SU-DHL-6 (cell line): ENCODE results near the gene TPST2.

Experiments
- H2AFZ ChIP-seq: fragments of 200-600 bp; sonication (generic); 2 replicates; pipeline ENCODE4 v1.6.1; 2014; ENCODE audit warnings: low read depth, mild to moderate bottlenecking, moderate library complexity, mixed read lengths, antibody characterized with exemption, low read length; ENCODE audit not compliant: severe bottlenecking
- H3F3A ChIP-seq: fragments of 200-600 bp; shearing (Covaris generic); 2 replicates; pipeline ENCODE4 v1.6.0; 2016; ENCODE audit warnings: antibody characterized with exemption, mild to moderate bottlenecking; ENCODE audit not compliant: insufficient read depth
- H3K27ac ChIP-seq: fragments of 200-600 bp; sonication (generic); 2 replicates; pipeline ENCODE4 v1.5.1; 2016; ENCODE audit warnings: low read depth, mild to moderate bottlenecking, low read length, moderate library complexity, mixed read lengths
- H3K27me3 ChIP-seq: fragments of 200-600 bp; sonication (generic), shearing (Covaris generic); 2 replicates; pipeline ENCODE4 v1.6.0; 2014; ENCODE audit warnings: mild to moderate bottlenecking, low read length
- H3K36me3 ChIP-seq: fragments of 200-600 bp; sonication (generic); 2 replicates; pipeline ENCODE4 v1.6.1; 2014; ENCODE audit warnings: mild to moderate bottlenecking, low read length, mixed read lengths
- H3K4me2 ChIP-seq: fragments of 300-600, 200-600 bp; shearing (Covaris generic), sonication (generic); 2 replicates; pipeline ENCODE4 v1.6.0; 2014; ENCODE audit warnings: low read length, low read depth, mild to moderate bottlenecking; ENCODE audit not compliant: poor library complexity, severe bottlenecking
- H3K4me3 ChIP-seq: fragments of 200-600 bp; sonication (generic); 2 replicates; pipeline ENCODE4 v1.5.1; 2014; ENCODE audit warnings: antibody characterized with exemption, low read length, mild to moderate bottlenecking, mixed read lengths; ENCODE audit not compliant: insufficient read depth, poor library complexity, severe bottlenecking
- H3K79me2 ChIP-seq: fragments of 200-600 bp; sonication (generic); 2 replicates; pipeline ENCODE4 v1.6.1; 2014; ENCODE audit warnings: mild to moderate bottlenecking, low read length, moderate library complexity; ENCODE audit not compliant: insufficient read depth
- H3K9ac ChIP-seq: fragments of 200-600 bp; sonication (generic); 2 replicates; pipeline ENCODE4 v1.7.0; 2014; ENCODE audit warnings: mild to moderate bottlenecking, low read length
- H3K9me2 ChIP-seq: fragments of 200-600 bp; sonication (generic); replicated peaks from 2 replicates; pipeline ENCODE4 v1.6.1; 2014; ENCODE audit warnings: low read length; ENCODE audit not compliant: insufficient read depth
- H3K9me3 ChIP-seq: fragments of 200-600 bp; sonication (generic); 2 replicates; pipeline ENCODE4 v1.6.1; 2014; ENCODE audit warnings: low read length, mixed read lengths; ENCODE audit not compliant: insufficient read depth
- H4K20me1 ChIP-seq: fragments of 200-600 bp; sonication (generic); 2 replicates; pipeline ENCODE4 v1.6.1; 2014; ENCODE audit warnings: low read depth, mild to moderate bottlenecking, antibody characterized with exemption, low read length, moderate library complexity, mixed read lengths
- EZH2phosphoT487 ChIP-seq: fragments of 200-600 bp; sonication (generic), shearing (Covaris generic); conservative IDR thresholded peaks from 2 replicates; pipeline ENCODE4 v1.6.1; 2018; ENCODE audit warnings: mild to moderate bottlenecking, antibody characterized with exemption, low read length, moderate library complexity, mixed read lengths
- TF ChIP-seq, protein P1 (sequence below): fragments of 200-600 bp; sonication (generic); IDR thresholded peaks from one replicate; pipeline ENCODE4 v1.5.1; 2017; ENCODE audit warnings: antibody characterized with exemption, mild to moderate bottlenecking, low read length, moderate library complexity; ENCODE audit not compliant: insufficient read depth, poor library complexity, severe bottlenecking

Gene TPST2

DNA sequence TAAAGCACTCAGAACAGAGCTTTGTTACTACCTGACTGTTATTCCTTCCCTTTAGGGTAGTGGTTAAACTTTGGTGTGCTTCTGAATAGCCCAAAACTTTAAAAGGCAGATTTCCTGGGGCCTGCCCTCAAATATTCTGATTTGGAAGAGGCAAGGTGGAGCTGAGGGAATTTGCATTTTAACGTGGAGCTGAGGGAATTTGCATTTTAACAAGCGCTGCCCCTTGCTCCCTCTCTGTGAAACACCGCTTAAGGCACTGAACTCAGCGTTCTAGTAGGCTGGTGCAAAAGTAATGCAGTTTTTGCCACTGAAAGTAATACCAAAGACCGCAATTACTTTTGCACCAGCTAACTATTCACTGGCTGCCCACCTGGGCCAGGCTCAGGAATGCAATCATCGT, 35.0 kb downstream of the TPST2 start:
- Histone ChIP-seq H3K27me3 (no peaks in the 10 kb centered on the region), H3F3A (no peaks in the 10 kb centered on the region), H3K4me2 (no peak overlapping the region), H3K4me3 (no peak overlapping the region), H3K36me3 (no peaks in the 10 kb centered on the region), H3K9me2 (no peaks in the 10 kb centered on the region), H2AFZ (no peak overlapping the region), H3K27ac (no peak overlapping the region), H4K20me1 (no peaks in the 10 kb centered on the region), H3K79me2 (peaks cover 8% of the 10 kb centered on the region; the same call in 1 of the 2 replicates), H3K9me3 (no peaks in the 10 kb centered on the region), H3K9ac (no peak overlapping the region)
- TF ChIP-seq EZH2phosphoT487, result no peak
- TF ChIP-seq, protein P1, sequence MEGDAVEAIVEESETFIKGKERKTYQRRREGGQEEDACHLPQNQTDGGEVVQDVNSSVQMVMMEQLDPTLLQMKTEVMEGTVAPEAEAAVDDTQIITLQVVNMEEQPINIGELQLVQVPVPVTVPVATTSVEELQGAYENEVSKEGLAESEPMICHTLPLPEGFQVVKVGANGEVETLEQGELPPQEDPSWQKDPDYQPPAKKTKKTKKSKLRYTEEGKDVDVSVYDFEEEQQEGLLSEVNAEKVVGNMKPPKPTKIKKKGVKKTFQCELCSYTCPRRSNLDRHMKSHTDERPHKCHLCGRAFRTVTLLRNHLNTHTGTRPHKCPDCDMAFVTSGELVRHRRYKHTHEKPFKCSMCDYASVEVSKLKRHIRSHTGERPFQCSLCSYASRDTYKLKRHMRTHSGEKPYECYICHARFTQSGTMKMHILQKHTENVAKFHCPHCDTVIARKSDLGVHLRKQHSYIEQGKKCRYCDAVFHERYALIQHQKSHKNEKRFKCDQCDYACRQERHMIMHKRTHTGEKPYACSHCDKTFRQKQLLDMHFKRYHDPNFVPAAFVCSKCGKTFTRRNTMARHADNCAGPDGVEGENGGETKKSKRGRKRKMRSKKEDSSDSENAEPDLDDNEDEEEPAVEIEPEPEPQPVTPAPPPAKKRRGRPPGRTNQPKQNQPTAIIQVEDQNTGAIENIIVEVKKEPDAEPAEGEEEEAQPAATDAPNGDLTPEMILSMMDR, result no peak

DNA sequence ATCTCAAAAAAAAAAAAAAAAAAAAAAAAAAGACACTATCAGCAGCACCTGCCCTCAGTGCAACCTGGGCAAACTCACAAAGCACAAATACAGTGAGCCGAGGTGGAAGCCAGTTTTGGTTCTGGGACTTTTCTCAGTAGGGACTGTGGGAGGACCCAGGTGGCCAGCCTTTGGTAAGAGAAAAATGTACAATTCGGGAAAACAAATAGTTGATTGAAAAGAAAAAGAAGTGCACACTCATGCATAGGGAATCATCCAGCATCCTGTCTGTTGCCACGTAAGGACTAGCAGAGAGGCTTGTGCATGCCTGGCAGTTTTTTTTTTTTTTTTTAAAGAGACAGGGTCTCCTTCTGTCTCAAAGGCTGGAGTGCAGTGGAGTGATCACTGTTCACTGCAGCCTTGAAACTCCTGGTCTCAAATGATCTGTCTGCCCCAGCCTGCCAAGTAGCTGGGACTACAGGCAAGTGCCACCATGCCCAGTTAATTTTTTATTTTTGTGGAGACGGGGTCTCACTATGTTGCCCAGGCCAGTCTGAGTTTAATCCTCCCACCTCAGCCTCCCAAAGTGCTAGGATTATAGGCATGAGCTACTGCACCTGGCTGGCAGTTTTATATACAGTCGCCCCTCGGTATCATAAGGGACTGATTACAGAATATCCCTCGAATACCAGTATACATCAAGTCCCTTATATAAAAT, 36.7 kb downstream of the TPST2 start:
- no peak overlapping the region for H2AFZ ChIP-seq
- no peak overlapping the region for H3K9ac ChIP-seq
- H3K27ac ChIP-seq, result no peak overlapping the region
- H3K9me3 ChIP-seq, result no peaks in the 10 kb centered on the region
- no peak overlapping the region for H3K4me2 ChIP-seq
- H3K36me3 ChIP-seq, result no peaks in the 10 kb centered on the region
- H4K20me1 ChIP-seq, result no peaks in the 10 kb centered on the region
- H3K27me3 ChIP-seq, result no peaks in the 10 kb centered on the region
- H3K9me2 ChIP-seq, result no peaks in the 10 kb centered on the region
- H3K79me2 ChIP-seq, result 0 out of 2 replicates have a peak, but pooled peaks cover 5% of the 10 kb centered on the region
- no peaks in the 10 kb centered on the region for H3F3A ChIP-seq
- H3K4me3 ChIP-seq, result no peak overlapping the region
- TF ChIP-seq, protein P1, result no peak
- TF ChIP-seq EZH2phosphoT487, result no peak

DNA sequence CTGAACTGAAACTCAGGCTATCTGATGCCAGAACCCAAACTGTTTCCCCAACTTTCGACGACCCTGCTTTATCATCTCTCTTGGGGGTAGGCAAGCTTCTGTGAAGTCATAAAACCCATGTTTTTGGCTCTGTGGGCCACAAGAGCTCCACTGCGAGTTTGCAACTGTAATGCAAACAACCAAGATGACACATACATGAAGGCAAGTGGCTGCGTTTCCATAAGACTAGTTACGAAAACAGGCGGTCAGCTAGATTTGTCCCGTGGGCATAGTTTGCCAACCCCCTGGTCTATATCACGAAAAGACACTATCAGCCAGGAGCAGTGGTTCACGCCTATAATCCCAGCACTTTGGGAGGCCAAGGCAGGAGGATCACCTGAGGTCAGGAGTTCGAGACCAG, 37.5 kb downstream of the TPST2 start:
- Histone ChIP-seq H3K27ac (no peak overlapping the region), H4K20me1 (no peaks in the 10 kb centered on the region), H3F3A (no peaks in the 10 kb centered on the region), H2AFZ (no peak overlapping the region), H3K4me2 (no peak overlapping the region), H3K9ac (no peak overlapping the region), H3K9me2 (no peaks in the 10 kb centered on the region), H3K27me3 (no peaks in the 10 kb centered on the region), H3K4me3 (no peak overlapping the region), H3K79me2 (0 out of 2 replicates have a peak, but pooled peaks cover 5% of the 10 kb centered on the region), H3K9me3 (no peaks in the 10 kb centered on the region), H3K36me3 (no peaks in the 10 kb centered on the region)
- TF ChIP-seq EZH2phosphoT487, result no peak
- TF ChIP-seq, protein P1, result no peak
